Astrocyte of the hippocampus (primary cell): Measurements from ENCODE around the gene PHC1.

ENCODE experiments used
- DNase-seq: peaks from one replicate; pipeline ENCODE4 v3.0.0; 2011; ENCODE audit warnings: low read depth, low spot score

The PHC1 gene

GRCh38 chr12:8949342-8950220 lies 35.3 kb downstream of the PHC1 start, which contains the start of gene M6PR:
TSS of gene M6PR (minus strand) at chr12:8949645. CDS start at chr12:8946404, 3,241 bp downstream.
- DNase-seq: peak; percentile 96

GRCh38 chr12:8950221-8950527 lies 35.9 kb downstream of the PHC1 start:
- no peak for DNase-seq

GRCh38 chr12:8950702-8951478 lies 36.6 kb downstream of the PHC1 start:
- no peak for DNase-seq

- no peak for DNase-seq
Measured at GRCh38 chr12:8951744-8952143, 37.4 kb downstream of the PHC1 start.

GRCh38 chr12:8953773-8954402 lies 39.6 kb downstream of the PHC1 start:
- no peak for DNase-seq

- no peak for DNase-seq
Measured at GRCh38 chr12:8956073-8956472, 41.8 kb downstream of the PHC1 start.

- no peak for DNase-seq
Measured at GRCh38 chr12:8956772-8957171, 42.5 kb downstream of the PHC1 start.

GRCh38 chr12:8957561-8957960 lies 43.3 kb downstream of the PHC1 start:
- no peak for DNase-seq

GRCh38 chr12:8958066-8958465 lies 43.8 kb downstream of the PHC1 start:
- DNase-seq: no peak

- no peak for DNase-seq
Measured at GRCh38 chr12:8960176-8960575, 45.9 kb downstream of the PHC1 start.

GRCh38 chr12:8968761-8969160 lies 54.5 kb downstream of the PHC1 start:
- DNase-seq: no peak

GRCh38 chr12:8969861-8970411 lies 55.6 kb downstream of the PHC1 start:
- DNase-seq: no peak

GRCh38 chr12:8970432-8970831 lies 56.1 kb downstream of the PHC1 start:
- no peak for DNase-seq

GRCh38 chr12:8980137-8980536 lies 65.8 kb downstream of the PHC1 start:
- no peak for DNase-seq

- no peak for DNase-seq
Measured at GRCh38 chr12:8985213-8985754, 71.0 kb downstream of the PHC1 start.

GRCh38 chr12:8987163-8987562 lies 72.9 kb downstream of the PHC1 start:
- DNase-seq: no peak

- DNase-seq: no peak
Measured at GRCh38 chr12:8987685-8988084, 73.4 kb downstream of the PHC1 start.

GRCh38 chr12:8989413-8989812 lies 75.1 kb downstream of the PHC1 start, which contains the start of gene KLRG1:
TSS of gene KLRG1 (plus strand) at chr12:8989546. CDS start at chr12:8989636, 90 bp downstream.
- DNase-seq: no peak
